Fibroblast of skin of right quadriceps (primary cell): Measurements from ENCODE around the gene NCOA3.
"Not testable (repeated sequence)": the region's sequence is repeated elsewhere in the genome, so short reads cannot be mapped to it uniquely, and the experiment has no call there.

Experiments
- DNase-seq: peaks from one replicate; pipeline ENCODE4 v3.0.0-alpha.2; 2013

NCOA3 gene

GRCh38 chr20:47501482-47502270 lies at the start of gene NCOA3:
NCOA3 (plus strand) TSS chr20:47501887; CDS start chr20:47622248, 120,361 bp downstream.
- peak; percentile 97 for DNase-seq

- no peak for DNase-seq
Observed at GRCh38 chr20:47452736-47453161, 48.9 kb upstream of the NCOA3 start.

- DNase-seq, result peak; percentile 90
Observed at GRCh38 chr20:47453167-47453782, 48.4 kb upstream of the NCOA3 start.

DNA sequence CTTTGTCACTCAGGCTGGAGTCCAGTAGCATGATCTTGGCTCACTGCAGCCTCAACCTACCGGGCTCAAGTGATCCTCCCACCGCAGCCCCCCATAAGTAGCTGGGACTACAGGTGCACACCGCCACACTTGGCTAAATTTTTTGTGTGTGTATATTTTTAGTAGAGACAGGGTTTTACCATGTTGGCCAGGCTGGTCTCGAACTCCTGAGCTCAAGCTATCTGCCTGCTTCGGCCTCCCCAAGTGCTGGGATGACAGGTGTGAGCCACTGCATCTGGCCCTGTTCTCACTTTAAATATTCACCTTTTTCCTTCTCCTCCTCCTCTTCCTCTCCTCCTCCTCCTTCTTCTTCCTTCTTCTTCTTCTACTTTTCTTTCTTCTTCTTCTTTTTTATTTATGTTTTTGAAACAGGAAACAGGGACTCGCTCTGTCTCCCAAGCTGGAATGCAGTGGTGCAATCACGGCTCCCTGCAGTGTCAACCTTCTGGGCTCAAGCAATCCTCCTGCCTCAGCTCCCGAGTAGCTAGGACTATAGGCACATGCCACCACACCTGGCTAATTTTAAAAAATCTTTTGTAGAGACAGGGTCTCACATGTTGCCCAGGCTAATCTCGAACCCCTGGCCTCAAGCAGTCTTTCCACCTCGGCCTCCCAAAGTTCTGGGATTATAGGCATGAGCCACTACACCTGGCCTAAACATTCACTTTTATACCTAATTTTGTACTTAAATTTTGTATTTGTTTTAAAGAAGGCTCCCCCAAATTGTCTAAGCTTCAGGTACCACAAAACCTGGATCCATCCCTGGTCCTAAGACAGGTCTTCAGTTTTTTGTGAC lies 47.2 kb upstream of the NCOA3 start:
- no peak for DNase-seq

DNA sequence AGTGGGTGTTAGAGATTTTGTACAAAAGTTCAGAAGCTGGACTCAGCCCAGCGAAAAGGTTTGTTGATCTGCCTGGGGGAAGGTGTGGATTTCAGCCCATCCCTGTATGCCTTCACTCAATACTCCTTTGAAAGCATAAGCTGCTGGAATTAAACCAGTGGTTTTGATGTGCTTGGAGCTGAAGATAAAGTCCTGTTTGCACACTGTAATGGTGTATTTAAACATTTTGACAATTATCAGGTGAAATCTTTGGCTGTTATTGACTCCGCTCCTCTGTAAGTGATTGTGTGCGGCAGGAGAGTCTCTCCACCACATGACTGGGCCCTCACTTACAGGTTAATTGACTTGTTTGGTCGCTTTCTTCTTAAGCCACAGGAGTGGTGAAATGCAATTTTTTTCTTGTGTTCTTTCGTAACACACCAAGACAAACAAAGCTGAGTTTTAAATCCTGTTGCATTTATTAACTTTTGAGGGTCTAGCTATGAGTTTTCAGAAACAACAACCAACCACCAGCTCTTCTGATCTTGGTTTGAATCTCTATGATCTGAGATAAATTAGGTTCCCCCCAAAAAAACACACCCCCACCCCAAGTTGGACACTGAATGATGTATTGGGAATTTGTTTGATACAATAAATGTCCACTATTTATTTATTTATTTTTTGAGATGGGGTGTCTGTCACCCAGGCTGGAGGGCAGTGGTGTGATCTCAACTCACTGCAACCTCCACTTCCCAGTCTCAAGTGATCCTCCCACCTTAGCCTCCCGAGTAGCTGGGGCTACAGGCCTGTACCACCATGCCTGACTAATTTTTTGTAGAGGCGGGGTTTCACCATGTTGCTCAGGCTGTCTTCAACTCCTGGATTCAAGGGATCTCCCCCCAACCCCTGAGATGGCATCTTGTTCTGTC lies 46.3 kb upstream of the NCOA3 start:
- no peak for DNase-seq

DNA sequence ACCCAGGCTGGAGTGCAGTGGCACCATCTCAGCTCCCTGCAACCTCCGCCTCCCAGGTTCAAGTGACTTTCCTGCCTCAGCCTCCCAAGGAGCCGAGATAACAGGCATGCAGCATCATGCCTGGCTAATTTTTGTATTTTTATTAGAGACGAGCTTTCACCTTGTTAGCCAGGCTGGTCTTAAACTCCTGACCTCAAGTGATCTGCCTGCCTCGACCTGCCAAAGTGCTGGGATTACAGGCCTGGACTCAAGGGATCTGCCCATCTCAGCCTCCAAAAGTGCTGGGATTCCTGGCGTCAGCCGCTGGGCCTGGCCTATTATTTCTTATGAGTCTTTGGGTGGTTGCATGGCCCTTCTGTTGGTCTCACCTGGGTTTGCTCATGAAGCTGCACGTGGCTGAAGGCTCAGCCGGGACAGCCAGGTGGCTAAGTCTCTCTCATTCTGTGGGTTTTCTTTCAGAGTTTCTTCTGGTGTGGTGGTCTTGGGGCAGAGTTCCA lies 45.6 kb upstream of the NCOA3 start:
- no peak for DNase-seq

- DNase-seq, result peak; percentile 88
Observed at GRCh38 chr20:47456952-47457724, 44.5 kb upstream of the NCOA3 start.

DNA sequence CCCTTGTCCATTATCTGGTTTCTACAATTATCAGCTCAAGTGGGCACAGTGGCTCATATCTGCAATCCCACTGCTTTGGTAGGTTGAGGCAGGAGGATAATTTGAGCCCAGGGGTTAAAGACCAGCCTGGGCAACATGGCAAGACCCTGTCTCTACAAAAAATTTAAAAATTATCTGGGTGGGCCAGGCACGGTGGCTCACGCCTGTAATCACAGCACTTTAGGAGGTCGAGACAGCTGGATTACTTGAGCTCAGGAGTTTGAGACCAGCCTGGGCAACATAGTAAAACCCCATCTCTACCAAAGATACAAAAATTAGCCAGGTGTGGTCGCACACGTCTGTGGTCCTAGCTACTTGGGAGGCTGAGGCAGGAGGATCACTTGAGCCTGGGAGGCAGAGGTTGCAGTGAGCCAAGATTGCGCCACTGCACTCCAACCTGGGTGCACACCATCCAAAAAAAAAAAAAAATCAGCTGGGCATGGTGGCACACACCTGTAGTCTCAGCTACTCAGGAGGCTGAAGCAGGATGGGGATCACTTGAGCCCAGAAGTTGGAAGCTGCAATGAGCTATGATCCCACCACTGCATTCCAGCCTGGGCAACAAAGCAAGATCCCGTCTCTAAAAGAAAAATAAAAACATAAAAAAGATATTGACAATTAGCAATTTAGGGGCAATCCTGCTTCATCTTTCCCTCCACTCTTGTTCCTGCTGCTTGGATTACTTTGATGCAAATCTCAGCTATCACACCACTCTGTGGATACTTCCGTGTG lies 43.2 kb upstream of the NCOA3 start:
- not testable (repeated sequence) for DNase-seq

GRCh38 chr20:47459344-47460073 lies 42.2 kb upstream of the NCOA3 start:
- no peak for DNase-seq

DNA sequence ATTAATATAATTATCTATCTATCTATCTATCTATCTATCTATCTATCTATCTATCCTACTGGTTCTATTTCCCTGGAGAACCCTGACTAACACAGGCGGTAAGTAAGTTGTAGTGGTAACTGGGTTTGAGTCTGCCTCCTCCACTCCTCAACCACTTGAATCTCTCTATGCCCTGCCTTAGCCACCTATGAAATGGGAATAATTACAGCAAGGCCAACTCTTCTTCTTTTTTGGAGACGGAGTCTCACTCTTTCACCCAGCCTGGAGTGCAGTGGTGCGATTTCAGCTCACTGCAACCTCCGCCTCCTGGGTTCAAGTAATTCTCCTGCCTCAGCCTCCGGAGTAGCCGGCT lies 41.0 kb upstream of the NCOA3 start:
- DNase-seq, result not testable (repeated sequence)

DNA sequence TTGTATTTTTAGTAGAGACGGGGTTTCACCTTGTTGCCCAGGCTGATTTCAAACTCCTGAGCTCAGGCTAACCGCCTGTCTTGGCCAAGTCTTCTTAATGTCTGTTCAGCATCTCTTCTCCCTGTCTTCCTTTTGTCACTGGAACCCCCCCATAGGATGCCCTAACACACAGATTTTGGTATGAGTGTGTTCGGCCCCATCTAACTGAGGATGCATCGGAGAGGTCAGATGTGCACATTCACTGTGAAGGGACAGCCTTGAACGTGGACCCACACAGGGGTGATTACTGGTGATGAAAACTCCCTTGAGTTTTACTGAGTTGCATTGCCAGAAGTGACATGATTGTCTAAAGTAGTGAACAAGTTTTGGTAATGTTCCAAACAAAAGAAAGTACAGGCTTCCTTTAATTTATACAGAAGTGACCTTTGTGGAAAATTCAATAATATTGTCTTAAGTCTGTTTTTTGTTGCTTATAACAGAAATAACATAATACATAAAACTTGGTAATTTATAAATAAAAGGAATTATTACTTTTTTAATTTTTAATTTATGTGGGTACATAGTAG lies 40.5 kb upstream of the NCOA3 start:
- DNase-seq, result no peak

DNA sequence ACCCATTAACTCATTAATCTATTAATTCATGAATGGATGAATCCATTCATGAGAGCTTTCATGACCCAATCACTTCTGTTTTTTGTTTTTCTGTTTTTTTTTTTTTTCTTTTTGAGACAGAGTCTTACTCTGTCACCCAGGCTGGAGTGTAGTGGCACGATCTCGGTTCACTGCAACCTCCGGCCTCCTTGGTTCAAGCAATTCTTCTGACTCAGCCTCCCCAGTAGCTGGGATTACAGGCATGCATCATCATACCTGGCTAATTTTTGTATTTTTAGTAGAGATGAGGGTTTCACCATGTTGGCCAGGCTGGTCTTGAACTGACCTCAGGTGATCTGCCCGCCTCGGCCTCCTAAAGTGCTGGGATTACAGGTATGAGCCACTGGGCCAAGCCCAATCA lies 39.8 kb upstream of the NCOA3 start:
- DNase-seq, result not testable (repeated sequence)

DNA sequence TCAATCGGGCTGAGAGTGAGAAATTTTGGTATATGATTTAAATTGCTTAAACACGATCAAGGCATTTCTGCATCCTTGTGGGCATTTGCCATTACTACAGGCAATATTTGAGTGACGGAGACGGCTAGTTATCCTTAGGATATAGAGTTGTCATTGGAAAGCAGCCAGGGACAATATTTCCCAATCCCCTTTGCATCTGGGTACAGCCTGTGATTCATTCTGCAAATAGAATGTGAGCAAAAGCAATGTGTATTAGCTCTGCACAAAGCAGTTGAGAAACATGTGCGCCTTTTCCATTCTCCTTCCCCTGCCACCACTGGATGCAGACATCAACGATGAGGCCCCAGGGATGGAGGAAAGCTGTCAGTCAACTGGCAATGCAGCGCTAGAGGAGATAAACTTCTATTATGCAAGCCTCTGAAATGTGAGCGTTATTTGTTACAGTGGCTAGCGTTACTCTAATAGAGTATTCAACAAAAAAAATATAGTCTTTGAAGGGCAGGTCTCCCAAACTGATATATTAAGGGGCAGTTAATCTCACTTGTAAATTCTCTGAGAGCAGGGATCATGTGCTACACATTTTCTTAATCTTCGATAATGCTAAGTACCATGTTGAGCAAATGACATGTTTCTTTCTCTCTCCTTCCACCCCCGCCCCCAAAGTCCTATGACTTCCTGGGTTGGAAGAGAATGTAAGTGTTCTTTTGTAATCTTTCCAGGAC lies 37.1 kb upstream of the NCOA3 start:
- DNase-seq, result peak; percentile 99

DNA sequence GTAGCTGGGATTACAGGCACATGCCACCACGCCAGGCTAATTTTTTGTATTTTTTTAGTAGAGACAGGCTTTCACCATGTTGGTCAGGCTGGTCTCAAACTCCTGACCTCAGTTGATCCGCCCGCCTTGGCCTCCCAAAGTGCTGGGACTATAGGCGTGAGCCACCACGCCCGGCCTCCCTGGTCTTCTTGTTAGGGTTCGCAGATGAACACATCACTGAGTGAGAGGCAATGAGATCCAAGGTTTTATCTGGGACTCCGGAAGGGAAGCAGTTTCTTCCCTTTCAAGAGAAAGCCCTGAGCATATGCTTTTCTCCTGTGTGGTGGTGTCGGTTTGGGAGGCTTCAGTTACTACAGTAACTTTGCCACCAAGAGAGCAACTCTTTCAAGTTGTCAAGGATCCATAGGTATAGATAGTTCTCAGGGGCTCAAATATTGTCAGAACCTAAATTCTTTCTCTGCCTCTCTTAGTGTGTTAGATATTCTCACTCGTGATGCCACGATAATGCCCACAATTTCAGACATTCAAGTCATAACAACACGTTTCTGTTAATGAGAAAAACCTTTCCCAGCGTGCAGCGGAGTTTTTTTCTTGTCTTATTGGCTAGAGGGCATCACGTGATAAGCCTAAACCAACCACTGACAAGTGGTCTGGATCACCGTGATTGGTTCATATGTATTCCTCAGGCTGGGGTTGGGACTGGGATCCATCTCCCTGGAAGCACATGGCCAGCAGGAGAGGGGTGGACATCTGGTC lies 36.2 kb upstream of the NCOA3 start:
- no peak for DNase-seq

GRCh38 chr20:47466213-47466612 lies 35.5 kb upstream of the NCOA3 start:
- peak; percentile 20 for DNase-seq

- no peak for DNase-seq
Observed at GRCh38 chr20:47466704-47467459, 34.8 kb upstream of the NCOA3 start.

DNA sequence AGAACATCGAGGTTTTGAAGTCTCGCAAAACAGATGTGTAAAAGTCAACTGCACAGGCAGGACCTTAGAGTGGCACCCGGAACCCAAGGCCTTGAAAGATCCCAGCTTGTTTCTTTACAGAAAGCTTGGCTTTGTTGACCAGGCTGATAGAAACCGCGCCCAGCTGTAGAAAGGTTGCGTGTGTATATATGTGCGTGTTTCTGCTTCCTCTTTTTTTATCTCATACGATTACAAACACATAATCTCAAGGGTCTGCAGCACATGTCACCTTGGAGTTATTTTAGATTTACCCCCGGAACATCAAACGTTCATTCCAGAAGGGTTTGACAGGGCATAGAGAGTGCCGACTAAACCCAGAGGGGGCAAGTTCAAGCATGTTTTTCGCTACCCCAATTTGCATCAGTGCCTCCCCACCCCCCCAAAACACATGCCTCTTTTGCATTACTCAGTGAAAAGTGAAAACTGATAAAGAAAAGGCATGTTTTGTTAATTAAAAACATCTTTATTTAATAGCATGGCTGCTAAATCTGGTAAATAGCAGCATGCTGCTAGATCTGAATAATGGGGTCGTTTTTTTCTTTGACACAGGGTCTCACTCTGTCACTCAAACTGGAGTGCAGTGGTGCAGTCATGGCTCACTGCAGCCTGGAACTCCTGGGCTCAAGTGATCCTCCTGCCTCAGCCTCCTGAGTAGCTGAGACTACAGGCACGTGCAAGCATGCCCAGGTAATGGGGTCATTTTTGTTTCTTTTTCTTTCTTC lies 33.2 kb upstream of the NCOA3 start:
- no peak for DNase-seq
